GM23338 (cell line): ENCODE results near the gene CACNA1C. TPM values are rescaled to one million over a fixed set of nuclear protein-coding genes. Genes with fewer than 3 reads are reported as not detected.

ENCODE experiments used
- ATAC-seq: fragments of 200-7000 bp; cut with Tn5 transposase; 3 replicates; pipeline ENCODE4 v1.9.1; 2020
- DNase-seq: peaks from one replicate; pipeline ENCODE4 v3.0.0-alpha.2; 2015; ENCODE audit warnings: low spot score
- H2AFZ ChIP-seq: fragments of 200-600 bp; sonication (generic); 2 replicates; pipeline ENCODE4 v1.8.0; 2016; ENCODE audit warnings: antibody characterized with exemption, mild to moderate bottlenecking, moderate library complexity
- H3F3A ChIP-seq: fragments of 200-600 bp; sonication (generic); replicated peaks from 2 replicates; pipeline ENCODE4 v1.8.0; 2017; ENCODE audit warnings: antibody characterized with exemption, mixed run types, low read depth
- H3K27ac ChIP-seq: fragments of 200-600 bp; sonication (generic); 2 replicates; pipeline ENCODE4 v1.6.1; 2016; ENCODE audit warnings: low read depth
- H3K27me3 ChIP-seq: fragments of 200-600 bp; sonication (generic); 2 replicates; pipeline ENCODE4 v1.8.0; 2016; ENCODE audit warnings: mild to moderate bottlenecking, mixed run types, moderate library complexity; ENCODE audit not compliant: insufficient read depth
- H3K36me3 ChIP-seq: fragments of 200-600 bp; sonication (generic); 2 replicates; pipeline ENCODE4 v1.8.0; 2016; ENCODE audit warnings: mild to moderate bottlenecking; ENCODE audit not compliant: insufficient read depth
- H3K4me1 ChIP-seq: fragments of 200-600 bp; sonication (generic); 2 replicates; pipeline ENCODE4 v1.8.0; 2016; ENCODE audit warnings: mild to moderate bottlenecking, moderate library complexity; ENCODE audit not compliant: insufficient read depth
- H3K4me2 ChIP-seq: fragments of 200-600 bp; sonication (generic); 2 replicates; pipeline ENCODE4 v1.7.1; 2017; ENCODE audit warnings: mixed run types
- H3K4me3 ChIP-seq: fragments of 200-600 bp; sonication (generic); 2 replicates; pipeline ENCODE4 v1.6.1; 2016; ENCODE audit warnings: mixed run types
- H3K79me2 ChIP-seq: fragments of 200-600 bp; sonication (generic); replicated peaks from 2 replicates; pipeline ENCODE4 v1.8.0; 2017; ENCODE audit warnings: mild to moderate bottlenecking; ENCODE audit not compliant: insufficient read depth
- H3K9me2 ChIP-seq: fragments of 200-600 bp; sonication (generic); 2 replicates; pipeline ENCODE4 v1.8.0; 2017; ENCODE audit not compliant: insufficient read depth
- H4K20me1 ChIP-seq: fragments of 200-600 bp; sonication (generic); replicated peaks from 2 replicates; pipeline ENCODE4 v1.8.0; 2017; ENCODE audit warnings: mild to moderate bottlenecking; ENCODE audit not compliant: insufficient read depth
- H3K27ac Mint-ChIP-seq: 2 replicates; pipeline ENCODE4 v1.8.0; 2020; ENCODE audit warnings: inconsistent platforms, mild to moderate bottlenecking, moderate library complexity, mixed read lengths
- H3K27me3 Mint-ChIP-seq: 3 replicates; pipeline ENCODE4 v1.8.0; 2022; ENCODE audit warnings: low read depth, mild to moderate bottlenecking, moderate library complexity, mixed read lengths, inconsistent platforms; ENCODE audit not compliant: insufficient read depth, poor library complexity
- H3K36me3 Mint-ChIP-seq: 3 replicates; pipeline ENCODE4 v1.8.0; 2021; ENCODE audit warnings: low read depth, mild to moderate bottlenecking, inconsistent platforms, moderate library complexity, mixed read lengths
- H3K4me1 Mint-ChIP-seq: 3 replicates; pipeline ENCODE4 v1.8.0; 2020; ENCODE audit warnings: mild to moderate bottlenecking, inconsistent platforms, mixed read lengths
- H3K4me3 Mint-ChIP-seq: 3 replicates; pipeline ENCODE4 v1.8.0; 2021; ENCODE audit warnings: moderate library complexity, mild to moderate bottlenecking, inconsistent platforms, mixed read lengths
- H3K9me3 Mint-ChIP-seq: 3 replicates; pipeline ENCODE4 v1.8.0; 2020; ENCODE audit warnings: moderate library complexity, mild to moderate bottlenecking, inconsistent platforms, mixed read lengths
- CREB1 ChIP-seq: fragments of 250-450 bp; sonication (Bioruptor Pico); IDR thresholded peaks from 2 replicates; pipeline ENCODE4 v1.5.0; 2020; ENCODE audit warnings: low read depth, mild to moderate bottlenecking, moderate library complexity
- EZH2 ChIP-seq: fragments of 200-600 bp; sonication (generic); IDR thresholded peaks from one replicate; pipeline ENCODE4 v1.8.0; 2017; ENCODE audit warnings: antibody characterized with exemption, mild to moderate bottlenecking, low read depth; ENCODE audit not compliant: unreplicated experiment
- JUNB ChIP-seq: IDR thresholded peaks from one replicate; pipeline ENCODE4 v1.6.1; 2016; ENCODE audit warnings: antibody characterized with exemption; ENCODE audit not compliant: unreplicated experiment
- NANOG ChIP-seq: IDR thresholded peaks from 2 replicates; pipeline ENCODE4 v1.6.1; 2016; ENCODE audit warnings: antibody characterized with exemption, borderline replicate concordance
- POLR2AphosphoS5 ChIP-seq: IDR thresholded peaks from 2 replicates; pipeline ENCODE4 v1.6.1; 2016; ENCODE audit warnings: antibody characterized with exemption, low read depth
- REST ChIP-seq: IDR thresholded peaks from one replicate; pipeline ENCODE4 v1.6.1; 2018; ENCODE audit warnings: antibody characterized with exemption; ENCODE audit not compliant: unreplicated experiment
- STAT1 ChIP-seq: IDR thresholded peaks from one replicate; pipeline ENCODE4 v1.6.1; 2016; ENCODE audit warnings: antibody characterized with exemption; ENCODE audit not compliant: unreplicated experiment
- ZNF114 ChIP-seq: fragments of 250-450 bp; sonication (Bioruptor Pico); IDR thresholded peaks from 2 replicates; pipeline ENCODE4 v1.5.0; 2020; ENCODE audit warnings: mild to moderate bottlenecking, moderate library complexity
- ZNF331 ChIP-seq: fragments of 250-450 bp; sonication (Bioruptor Pico); IDR thresholded peaks from 2 replicates; pipeline ENCODE4 v1.5.0; 2020; ENCODE audit warnings: low read depth, mild to moderate bottlenecking, moderate library complexity
- polyA plus RNA-seq: library from polyadenylated mRNA; unstranded; fragments of >200 nt; fragmentation: Nextera tagmentation; extraction: Ambion mirVana; gene quantifications from 2 replicates; pipeline ENCODE4 v1.2.1, GENCODE V29; 2016
- total RNA-seq: library from RNA; depleted of rRNA; stranded (reverse); fragments of >200 nt; shearing (Covaris generic); gene quantifications from 2 replicates; pipeline ENCODE4 v1.2.3, GENCODE V29; 2014
- TF ChIP-seq, protein P1 (sequence below), 2 experiments: fragments of 200-600 bp in 1 of 2; sonication (generic) in 1 of 2; conservative IDR thresholded peaks; 2 replicates each; pipeline versions ENCODE4 v1.5.1 to v1.6.1; 2016 to 2017; ENCODE audit warnings: antibody characterized with exemption in 2 of 2, low read depth in 2 of 2, mild to moderate bottlenecking in 2 of 2, moderate library complexity in 1 of 2
- TF ChIP-seq, protein P2 (sequence below): fragments of 250-450 bp; sonication (Bioruptor Pico); IDR thresholded peaks from 2 replicates; pipeline ENCODE4 v1.5.0; 2020; ENCODE audit warnings: mild to moderate bottlenecking, moderate library complexity

Gene CACNA1C
- total and polyA plus RNA-seq, 2 experiments from 2014 or later: 0.78 to 2.1 TPM

- Mint-ChIP-seq H3K36me3 (no peaks in the 10 kb centered on the region), H3K4me1 (peaks cover 17% of the 10 kb centered on the region), H3K9me3 (0 out of 3 replicates have a peak, but pooled peaks cover 3% of the 10 kb centered on the region), H3K4me3 (no peak overlapping the region), H3K27ac (no peak overlapping the region), H3K27me3 (peaks cover 4% of the 10 kb centered on the region)
- Histone ChIP-seq H2AFZ (no peak overlapping the region), H3F3A (no peaks in the 10 kb centered on the region), H3K36me3 (no peaks in the 10 kb centered on the region), H3K9me2 (0 out of 2 replicates have a peak, but pooled peaks cover under 1% of the 10 kb centered on the region), H3K4me2 (no peak overlapping the region), H3K27me3 (no peaks in the 10 kb centered on the region), H3K4me1 (peaks cover 8% of the 10 kb centered on the region; the same call in 1 of the 2 replicates), H3K27ac (no peak overlapping the region), H4K20me1 (no peaks in the 10 kb centered on the region), H3K4me3 (no peak overlapping the region), H3K79me2 (no peaks in the 10 kb centered on the region)
- ATAC-seq (no peak), DNase-seq (no peak)
- no peak for TF ChIP-seq ZNF331 (CRISPR knock-in tag)
- TF ChIP-seq, protein P1, sequence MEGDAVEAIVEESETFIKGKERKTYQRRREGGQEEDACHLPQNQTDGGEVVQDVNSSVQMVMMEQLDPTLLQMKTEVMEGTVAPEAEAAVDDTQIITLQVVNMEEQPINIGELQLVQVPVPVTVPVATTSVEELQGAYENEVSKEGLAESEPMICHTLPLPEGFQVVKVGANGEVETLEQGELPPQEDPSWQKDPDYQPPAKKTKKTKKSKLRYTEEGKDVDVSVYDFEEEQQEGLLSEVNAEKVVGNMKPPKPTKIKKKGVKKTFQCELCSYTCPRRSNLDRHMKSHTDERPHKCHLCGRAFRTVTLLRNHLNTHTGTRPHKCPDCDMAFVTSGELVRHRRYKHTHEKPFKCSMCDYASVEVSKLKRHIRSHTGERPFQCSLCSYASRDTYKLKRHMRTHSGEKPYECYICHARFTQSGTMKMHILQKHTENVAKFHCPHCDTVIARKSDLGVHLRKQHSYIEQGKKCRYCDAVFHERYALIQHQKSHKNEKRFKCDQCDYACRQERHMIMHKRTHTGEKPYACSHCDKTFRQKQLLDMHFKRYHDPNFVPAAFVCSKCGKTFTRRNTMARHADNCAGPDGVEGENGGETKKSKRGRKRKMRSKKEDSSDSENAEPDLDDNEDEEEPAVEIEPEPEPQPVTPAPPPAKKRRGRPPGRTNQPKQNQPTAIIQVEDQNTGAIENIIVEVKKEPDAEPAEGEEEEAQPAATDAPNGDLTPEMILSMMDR (conservative IDR thresholded peaks at IDR 0.05; ENCODE audit: low read depth in 2 of 2): no peak
- TF ChIP-seq REST: no peak
- TF ChIP-seq NANOG: no peak
Measured at GRCh38 chr12:2295941-2296461, 243.2 kb downstream of the CACNA1C start.

- no peaks in the 10 kb centered on the region for H4K20me1 ChIP-seq
- H3K36me3 ChIP-seq: no peaks in the 10 kb centered on the region
- Mint-ChIP-seq H3K27ac (no peak overlapping the region), H3K4me3 (no peak overlapping the region), H3K36me3 (no peaks in the 10 kb centered on the region), H3K4me1 (peaks cover 23% of the 10 kb centered on the region), H3K27me3 (peaks cover 4% of the 10 kb centered on the region), H3K9me3 (0 out of 3 replicates have a peak, but pooled peaks cover 3% of the 10 kb centered on the region)
- no peaks in the 10 kb centered on the region for H3K27me3 ChIP-seq
- H3K4me2 ChIP-seq: no peak overlapping the region
- no peaks in the 10 kb centered on the region for H3K9me2 ChIP-seq
- H3K27ac ChIP-seq: no peak overlapping the region
- ATAC-seq (no peak), DNase-seq (no peak)
- H3K4me3 ChIP-seq: no peak overlapping the region
- H2AFZ ChIP-seq: no peak overlapping the region
- H3F3A ChIP-seq: no peaks in the 10 kb centered on the region
- peaks cover 8% of the 10 kb centered on the region; the same call in 1 of the 2 replicates for H3K4me1 ChIP-seq
- no peaks in the 10 kb centered on the region for H3K79me2 ChIP-seq
- TF ChIP-seq NANOG (no peak), CREB1 (CRISPR knock-in tag) (no peak), STAT1 (no peak), POLR2AphosphoS5 (no peak), ZNF114 (CRISPR knock-in tag) (no peak), JUNB (no peak), EZH2 (no peak)
- TF ChIP-seq, protein P2, sequence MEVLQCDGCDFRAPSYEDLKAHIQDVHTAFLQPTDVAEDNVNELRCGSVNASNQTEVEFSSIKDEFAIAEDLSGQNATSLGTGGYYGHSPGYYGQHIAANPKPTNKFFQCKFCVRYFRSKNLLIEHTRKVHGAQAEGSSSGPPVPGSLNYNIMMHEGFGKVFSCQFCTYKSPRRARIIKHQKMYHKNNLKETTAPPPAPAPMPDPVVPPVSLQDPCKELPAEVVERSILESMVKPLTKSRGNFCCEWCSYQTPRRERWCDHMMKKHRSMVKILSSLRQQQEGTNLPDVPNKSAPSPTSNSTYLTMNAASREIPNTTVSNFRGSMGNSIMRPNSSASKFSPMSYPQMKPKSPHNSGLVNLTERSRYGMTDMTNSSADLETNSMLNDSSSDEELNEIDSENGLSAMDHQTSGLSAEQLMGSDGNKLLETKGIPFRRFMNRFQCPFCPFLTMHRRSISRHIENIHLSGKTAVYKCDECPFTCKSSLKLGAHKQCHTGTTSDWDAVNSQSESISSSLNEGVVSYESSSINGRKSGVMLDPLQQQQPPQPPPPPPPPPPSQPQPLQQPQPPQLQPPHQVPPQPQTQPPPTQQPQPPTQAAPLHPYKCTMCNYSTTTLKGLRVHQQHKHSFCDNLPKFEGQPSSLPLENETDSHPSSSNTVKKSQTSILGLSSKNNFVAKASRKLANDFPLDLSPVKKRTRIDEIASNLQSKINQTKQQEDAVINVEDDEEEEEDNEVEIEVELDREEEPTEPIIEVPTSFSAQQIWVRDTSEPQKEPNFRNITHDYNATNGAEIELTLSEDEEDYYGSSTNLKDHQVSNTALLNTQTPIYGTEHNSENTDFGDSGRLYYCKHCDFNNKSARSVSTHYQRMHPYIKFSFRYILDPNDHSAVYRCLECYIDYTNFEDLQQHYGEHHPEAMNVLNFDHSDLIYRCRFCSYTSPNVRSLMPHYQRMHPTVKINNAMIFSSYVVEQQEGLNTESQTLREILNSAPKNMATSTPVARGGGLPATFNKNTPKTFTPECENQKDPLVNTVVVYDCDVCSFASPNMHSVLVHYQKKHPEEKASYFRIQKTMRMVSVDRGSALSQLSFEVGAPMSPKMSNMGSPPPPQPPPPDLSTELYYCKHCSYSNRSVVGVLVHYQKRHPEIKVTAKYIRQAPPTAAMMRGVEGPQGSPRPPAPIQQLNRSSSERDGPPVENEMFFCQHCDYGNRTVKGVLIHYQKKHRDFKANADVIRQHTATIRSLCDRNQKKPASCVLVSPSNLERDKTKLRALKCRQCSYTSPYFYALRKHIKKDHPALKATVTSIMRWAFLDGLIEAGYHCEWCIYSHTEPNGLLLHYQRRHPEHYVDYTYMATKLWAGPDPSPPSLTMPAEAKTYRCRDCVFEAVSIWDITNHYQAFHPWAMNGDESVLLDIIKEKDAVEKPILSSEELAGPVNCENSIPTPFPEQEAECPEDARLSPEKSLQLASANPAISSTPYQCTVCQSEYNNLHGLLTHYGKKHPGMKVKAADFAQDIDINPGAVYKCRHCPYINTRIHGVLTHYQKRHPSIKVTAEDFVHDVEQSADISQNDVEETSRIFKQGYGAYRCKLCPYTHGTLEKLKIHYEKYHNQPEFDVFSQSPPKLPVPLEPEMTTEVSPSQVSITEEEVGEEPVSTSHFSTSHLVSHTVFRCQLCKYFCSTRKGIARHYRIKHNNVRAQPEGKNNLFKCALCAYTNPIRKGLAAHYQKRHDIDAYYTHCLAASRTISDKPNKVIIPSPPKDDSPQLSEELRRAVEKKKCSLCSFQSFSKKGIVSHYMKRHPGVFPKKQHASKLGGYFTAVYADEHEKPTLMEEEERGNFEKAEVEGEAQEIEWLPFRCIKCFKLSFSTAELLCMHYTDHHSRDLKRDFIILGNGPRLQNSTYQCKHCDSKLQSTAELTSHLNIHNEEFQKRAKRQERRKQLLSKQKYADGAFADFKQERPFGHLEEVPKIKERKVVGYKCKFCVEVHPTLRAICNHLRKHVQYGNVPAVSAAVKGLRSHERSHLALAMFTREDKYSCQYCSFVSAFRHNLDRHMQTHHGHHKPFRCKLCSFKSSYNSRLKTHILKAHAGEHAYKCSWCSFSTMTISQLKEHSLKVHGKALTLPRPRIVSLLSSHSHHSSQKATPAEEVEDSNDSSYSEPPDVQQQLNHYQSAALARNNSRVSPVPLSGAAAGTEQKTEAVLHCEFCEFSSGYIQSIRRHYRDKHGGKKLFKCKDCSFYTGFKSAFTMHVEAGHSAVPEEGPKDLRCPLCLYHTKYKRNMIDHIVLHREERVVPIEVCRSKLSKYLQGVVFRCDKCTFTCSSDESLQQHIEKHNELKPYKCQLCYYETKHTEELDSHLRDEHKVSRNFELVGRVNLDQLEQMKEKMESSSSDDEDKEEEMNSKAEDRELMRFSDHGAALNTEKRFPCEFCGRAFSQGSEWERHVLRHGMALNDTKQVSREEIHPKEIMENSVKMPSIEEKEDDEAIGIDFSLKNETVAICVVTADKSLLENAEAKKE (CRISPR knock-in tag): no peak
Measured at GRCh38 chr12:2297004-2297403, 244.2 kb downstream of the CACNA1C start.
